ENCODE results near the gene AURKAIP1.
"Not testable (repeated sequence)": the region's sequence is repeated elsewhere in the genome, so short reads cannot be mapped to it uniquely, and the experiment has no call there.

Gene AURKAIP1

DNA sequence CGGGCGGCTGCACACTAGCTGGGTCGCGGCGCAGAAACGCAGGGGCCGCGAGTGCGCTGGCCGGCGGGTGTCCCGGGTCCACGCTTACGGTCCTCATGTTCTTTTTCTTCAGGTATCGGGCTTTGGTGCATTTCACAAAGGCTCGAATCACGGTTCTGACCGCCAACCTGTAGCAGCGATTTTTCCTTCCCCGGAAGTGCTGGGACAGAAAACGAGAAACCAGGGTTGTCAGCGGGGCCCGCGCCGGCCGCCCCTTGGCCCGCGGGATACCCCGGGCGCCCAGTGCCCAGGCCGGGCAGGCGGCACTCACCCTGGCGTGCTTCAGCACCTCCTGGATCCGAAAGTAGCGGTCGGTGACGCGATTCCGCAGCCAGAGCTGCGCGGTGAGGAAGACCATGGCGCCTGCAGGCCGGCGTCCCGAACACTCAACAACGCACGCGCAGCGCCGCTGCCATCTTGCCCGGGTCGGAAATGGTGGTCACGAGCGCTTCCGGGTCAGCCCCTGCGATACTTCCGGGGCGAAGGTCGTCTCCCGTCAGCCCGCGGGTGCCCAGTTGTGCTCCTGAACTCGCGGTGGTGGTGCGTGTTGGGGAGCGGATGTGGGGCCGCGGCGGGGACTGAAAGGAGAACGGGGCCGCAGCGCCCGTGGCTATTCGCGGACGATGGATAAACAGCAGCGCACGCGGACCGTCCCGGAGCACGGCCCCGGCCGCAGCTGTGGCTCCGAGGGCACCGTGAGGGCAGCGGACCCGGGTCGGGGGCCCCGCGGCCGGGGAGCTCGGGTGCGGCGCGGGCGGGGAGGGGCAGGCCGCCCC is 32.0 kb upstream of the AURKAIP1 start, which contains the start of gene MRPL20:
TSS of gene MRPL20 (minus strand) at position 473 of the 815 bp plus-strand sequence. CDS start at position 397, 76 bp downstream.
- DNase-seq (ENCODE audit: low read depth in 2 of 2): peak; percentile 67 to 71

GRCh38 chr1:1406101-1406820 is 31.3 kb upstream of the AURKAIP1 start:
- no peak for DNase-seq (ENCODE audit: low read depth in 2 of 2)

- no peak for DNase-seq (ENCODE audit: low read depth in 2 of 2)
These were observed 28.6 kb upstream of the AURKAIP1 start for GRCh38 chr1:1403653-1404052.

- not testable (repeated sequence) for DNase-seq (ENCODE audit: low read depth in 2 of 2)
These were observed 27.9 kb upstream of the AURKAIP1 start for GRCh38 chr1:1402901-1403392.

GRCh38 chr1:1402072-1402900 is 27.3 kb upstream of the AURKAIP1 start:
- peak in 1 of 2 experiments; percentile 17 for DNase-seq (ENCODE audit: low read depth in 2 of 2)

GRCh38 chr1:1401457-1402010 is 26.5 kb upstream of the AURKAIP1 start:
- no peak for DNase-seq (ENCODE audit: low read depth in 2 of 2)

DNA sequence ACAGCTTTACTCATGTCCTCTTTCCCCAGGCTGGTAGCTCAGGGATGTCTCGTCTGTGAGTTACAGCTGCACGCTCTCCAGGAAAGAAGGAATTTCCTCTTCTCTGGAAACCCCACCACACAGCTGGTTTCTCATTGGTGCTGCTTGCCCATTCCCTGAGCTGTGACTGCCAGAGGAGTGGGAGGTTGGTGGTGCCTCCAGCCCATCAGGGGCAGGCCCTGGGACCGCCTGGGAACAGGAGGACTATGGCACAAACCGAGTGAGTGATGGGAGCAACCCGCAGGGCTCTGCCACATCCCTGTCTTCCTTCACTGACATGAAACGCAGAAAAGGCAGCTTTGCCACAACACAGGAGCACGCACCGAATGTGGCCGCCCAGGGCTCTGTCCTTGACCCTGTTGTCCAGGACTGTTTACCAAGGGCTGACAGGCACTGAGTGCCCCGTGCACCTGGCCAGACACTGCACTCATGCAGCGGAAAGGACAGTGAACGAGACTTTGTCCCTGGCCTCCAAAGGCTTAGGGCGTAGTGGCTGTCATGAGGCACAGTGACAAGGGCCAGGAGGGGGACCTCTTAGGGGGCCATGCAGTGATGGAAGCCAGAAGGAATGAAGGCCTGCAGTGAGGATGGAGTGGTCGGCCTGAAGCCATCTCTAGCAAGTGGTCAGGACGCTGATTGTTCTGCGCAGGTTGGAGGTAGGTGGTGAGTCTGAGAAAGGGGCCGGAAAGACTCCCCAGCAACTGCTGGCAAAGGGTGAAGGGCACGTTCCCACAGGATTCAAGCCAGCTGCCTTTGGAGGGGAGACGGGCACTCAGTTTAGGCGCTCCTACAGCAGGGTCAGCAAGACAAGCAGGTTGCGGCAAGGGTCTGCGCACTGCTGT is 25.8 kb upstream of the AURKAIP1 start:
- no peak for DNase-seq (ENCODE audit: low read depth in 2 of 2)

DNA sequence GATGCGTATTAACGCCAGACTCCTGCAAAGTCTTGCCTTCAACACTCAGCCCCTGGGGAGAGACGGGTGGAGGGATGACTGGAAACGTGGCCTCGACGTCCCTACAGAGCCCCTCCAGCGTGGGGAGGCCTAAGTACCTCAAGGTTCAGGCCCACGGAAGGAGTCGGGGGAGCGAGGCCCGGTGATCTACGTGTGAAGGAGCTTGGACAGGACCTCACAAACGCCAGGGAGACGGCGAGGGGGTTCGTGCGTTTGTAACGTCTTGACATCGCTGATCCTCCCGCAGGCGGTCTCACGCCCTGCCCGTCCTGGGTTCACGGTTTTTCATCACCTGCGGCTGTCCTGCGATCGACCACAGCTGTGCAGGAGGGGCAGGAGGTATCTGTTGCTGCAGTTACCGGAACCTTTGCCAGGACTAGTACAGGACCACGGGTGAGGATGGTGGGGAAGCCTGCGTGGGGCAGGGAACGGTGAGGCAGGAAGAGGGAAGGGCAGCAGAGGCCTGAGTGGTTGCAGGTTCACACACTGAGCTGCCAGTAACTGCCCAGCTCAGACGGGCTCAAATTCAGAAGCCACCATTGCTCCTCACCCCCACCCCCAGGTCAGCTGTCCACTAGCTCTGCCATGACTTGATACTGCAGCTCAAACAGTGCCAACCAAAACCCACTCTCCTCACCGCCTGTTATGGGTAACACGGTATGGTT is 25.0 kb upstream of the AURKAIP1 start:
- DNase-seq (ENCODE audit: low read depth in 2 of 2): no peak

GRCh38 chr1:1399187-1399871 is 24.3 kb upstream of the AURKAIP1 start, which contains the start of gene CCNL2:
Gene CCNL2, minus strand, starts transcription at chr1:1399335. Its CDS starts 29 bp downstream, at chr1:1399306.
- peak; percentile 96 to 97 for DNase-seq (ENCODE audit: low read depth in 2 of 2)

GRCh38 chr1:1398677-1399186 is 23.7 kb upstream of the AURKAIP1 start:
- no peak for DNase-seq (ENCODE audit: low read depth in 2 of 2)

DNA sequence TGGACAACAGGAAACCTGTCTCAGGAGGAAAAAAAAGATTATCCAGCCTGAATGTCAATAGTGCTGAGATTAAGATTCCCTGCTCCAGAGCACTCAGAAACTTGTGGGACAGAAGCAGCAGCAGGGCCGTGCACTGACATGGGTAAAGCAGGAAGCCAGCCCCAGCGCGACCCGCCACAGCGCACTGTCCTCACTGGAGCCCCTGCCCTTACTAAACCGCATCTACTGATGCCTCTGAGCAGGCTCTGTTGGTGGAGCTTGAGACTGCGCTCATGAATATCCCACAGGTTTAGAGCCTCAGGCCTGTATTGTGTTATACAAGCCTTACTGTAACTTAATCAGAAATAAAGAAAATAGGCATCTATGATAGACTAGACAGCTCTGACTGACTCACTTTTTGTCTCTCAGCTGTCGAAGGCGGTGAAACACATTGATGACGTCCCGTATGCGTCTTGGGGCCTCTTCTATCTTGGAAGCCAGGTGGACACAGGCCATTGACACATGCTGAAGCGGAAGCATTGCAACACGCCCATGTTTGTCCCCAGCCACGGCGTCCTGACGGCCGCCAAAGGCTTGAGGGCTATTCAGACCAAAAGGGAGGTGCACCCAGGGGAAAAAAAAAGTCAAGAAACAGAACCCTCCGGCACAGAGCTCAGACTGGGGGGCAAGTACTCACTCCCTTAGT is 23.0 kb upstream of the AURKAIP1 start:
- no peak for DNase-seq (ENCODE audit: low read depth in 2 of 2)

DNA sequence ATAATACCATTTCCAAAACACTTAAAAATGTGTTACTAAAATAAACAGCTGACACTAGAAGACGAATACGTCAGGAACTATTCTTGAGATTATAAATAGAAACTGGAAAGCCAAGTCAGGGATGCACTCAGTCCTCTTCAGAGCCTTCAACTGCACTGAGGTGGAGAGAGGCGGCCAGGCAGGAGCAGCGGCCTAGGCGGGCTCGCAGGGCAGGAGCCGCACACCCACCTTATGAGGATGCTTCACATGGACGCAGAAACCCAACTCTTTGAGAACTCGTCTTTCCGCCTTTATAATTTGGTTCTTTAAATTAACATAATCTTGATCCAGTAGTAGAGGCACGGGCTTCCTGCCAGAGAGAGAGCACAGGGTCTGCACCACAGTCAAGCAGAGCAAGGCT is 20.2 kb upstream of the AURKAIP1 start:
- no peak for DNase-seq (ENCODE audit: low read depth in 2 of 2)

- no peak for DNase-seq (ENCODE audit: low read depth in 2 of 2)
These were observed 19.1 kb upstream of the AURKAIP1 start for GRCh38 chr1:1394116-1394515.

DNA sequence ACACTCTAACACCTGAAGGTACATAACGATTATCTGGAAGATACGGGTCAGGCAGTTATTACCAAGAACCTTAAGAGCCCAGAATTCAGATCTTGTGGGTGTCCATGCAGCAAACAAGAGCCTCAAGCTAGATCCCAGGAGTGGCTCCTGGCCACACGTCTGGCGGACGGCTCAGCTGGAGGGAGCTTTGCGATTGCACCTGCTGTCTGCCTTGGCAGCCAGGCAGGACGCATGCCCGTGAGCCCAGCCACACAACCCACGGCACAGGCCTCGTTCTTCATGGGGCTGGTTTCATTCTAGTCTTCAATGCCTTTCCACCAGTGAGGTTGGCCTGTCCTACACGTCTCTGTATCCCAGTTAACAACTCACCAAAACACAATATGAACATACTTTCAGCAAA is 18.4 kb upstream of the AURKAIP1 start:
- no peak for DNase-seq (ENCODE audit: low read depth in 2 of 2)

GRCh38 chr1:1393014-1393413 is 18.0 kb upstream of the AURKAIP1 start:
- DNase-seq (ENCODE audit: low read depth in 2 of 2): no peak

DNA sequence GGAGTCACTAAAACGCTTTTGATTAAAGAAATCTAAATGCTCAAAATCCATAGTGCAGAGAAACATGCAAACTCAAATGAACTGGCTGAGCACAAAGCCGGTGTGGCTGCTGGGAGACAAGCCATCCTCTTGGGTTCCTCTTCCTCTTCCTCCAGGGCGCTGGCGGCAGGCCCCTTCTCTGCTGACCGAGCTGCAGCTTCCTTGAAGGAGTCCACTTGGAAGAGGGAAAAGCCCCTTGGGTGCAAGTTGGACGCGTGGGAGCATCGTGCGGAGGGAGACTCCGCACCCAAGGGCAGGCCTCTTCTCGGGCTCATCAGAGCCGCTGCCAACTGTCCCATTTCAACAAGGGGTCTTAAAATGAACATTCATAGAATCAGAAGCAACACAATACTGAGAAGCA is 16.2 kb upstream of the AURKAIP1 start:
- no peak for DNase-seq (ENCODE audit: low read depth in 2 of 2)

DNA sequence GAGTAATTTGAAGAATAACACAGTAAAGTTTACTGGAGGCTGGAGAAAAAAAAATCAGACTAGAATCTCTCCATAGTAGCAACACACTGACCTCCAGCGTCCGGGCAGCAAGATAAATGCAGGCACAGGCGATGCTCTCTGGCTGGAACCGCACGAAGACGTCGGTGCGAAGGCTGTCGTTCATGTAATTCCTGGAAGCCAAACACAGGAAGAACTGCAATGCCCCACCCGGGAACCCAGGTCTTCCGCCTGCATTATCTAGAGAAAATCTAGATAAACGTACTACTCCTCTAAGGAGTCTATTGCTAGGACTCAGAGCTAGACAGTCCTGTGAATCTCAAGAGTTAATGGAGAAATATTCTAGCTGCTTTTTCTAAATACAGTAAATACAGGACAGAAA is 15.7 kb upstream of the AURKAIP1 start:
- DNase-seq (ENCODE audit: low read depth in 2 of 2): no peak

DNA sequence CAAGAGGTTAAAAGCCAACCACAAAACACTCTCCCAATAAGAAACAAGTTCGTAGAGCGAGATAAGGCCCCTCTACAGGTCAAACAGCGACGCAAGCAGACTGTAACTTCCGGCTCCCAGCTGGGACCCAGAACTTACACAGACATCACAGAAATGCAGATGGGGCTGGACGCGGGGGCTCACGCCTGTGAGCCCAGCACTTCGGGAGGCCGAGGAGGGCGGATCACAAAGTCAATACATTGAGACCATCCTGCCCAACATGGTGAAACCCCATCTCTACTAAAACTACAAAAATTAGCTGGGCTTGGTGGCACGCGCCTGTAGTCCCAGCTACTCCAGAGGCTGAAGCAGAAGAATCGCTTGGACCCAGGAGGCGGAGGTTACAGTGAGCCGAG is 13.1 kb upstream of the AURKAIP1 start:
- DNase-seq (ENCODE audit: low read depth in 2 of 2): no peak

Data from fibroblast of skin of left quadriceps (primary cell).